ENCODE data around the gene TNFRSF8. TPM values are rescaled to one million over a fixed set of nuclear protein-coding genes. Genes with fewer than 3 reads are reported as not detected.
A peak's percentile ranks its signal among the peaks of the same experiment; 100 is the strongest.

The TNFRSF8 gene
- total RNA-seq, 2 experiments from 2014 or later: 1.5 to 1.8 TPM

DNA sequence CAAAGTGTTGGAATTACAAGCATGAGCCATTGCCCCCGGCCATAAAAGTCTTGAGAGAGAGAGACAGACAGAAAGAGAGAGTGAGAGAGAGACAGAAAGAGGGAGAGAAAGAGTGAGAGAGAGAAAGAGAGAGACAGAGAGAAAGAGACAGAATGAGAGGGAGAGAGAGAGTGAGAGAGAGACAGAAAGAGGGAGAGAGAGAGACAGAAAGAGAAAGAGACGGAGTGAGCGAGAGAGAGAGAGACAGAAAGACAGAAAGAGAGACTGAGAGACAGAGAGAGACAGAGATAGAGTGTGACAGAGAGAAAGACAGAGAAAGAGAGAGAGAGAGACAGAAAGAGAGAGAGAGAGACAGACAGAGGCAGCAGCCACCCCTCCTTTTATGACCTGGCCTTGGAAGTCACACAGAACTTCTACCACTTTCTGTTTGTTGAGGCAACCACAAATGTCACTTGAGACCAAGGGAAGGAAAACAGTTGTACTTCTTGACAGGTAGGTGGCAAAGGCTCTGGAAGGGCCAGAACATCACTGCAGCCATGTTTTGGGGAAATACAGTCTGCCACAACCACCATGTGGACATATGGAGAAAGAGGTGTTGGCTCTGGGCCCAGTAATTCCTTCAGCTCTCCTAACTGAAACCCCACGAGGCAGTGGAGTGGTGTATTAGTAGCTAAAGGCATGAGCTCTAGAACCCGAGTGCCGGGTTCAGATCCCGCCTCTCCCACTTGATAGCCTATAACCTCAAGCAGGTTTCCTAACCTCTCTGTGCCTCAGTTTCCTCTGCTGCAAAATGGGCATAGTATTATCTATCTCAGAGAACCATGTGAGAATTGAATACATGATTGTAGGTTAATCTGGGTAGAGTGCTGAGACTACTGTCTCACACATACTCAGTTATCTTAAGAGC, 50.6 kb downstream of the TNFRSF8 start:
- DNase-seq: peak; percentile 36
- H3K9me3 Mint-ChIP-seq: no peaks in the 10 kb centered on the region
- ChIA-PET CTCF (interaction anchor here (1.2 to 3.5 kb wide), 4 partner anchors 11 to 96 kb away, joined by 3 to 17 read pairs (median 10); no protein-coding TSS in a partner anchor), POLR2A (interaction anchor here (1.4 kb wide), 1 partner anchor 204 kb away, joined by 4 read pairs; no protein-coding TSS in a partner anchor)
- no peaks in the 10 kb centered on the region for H3K27me3 Mint-ChIP-seq
- no peak overlapping the region for H3K4me3 Mint-ChIP-seq
- H3K27ac Mint-ChIP-seq: peak overlapping the region; percentile 40
- TF ChIP-seq, protein P1, sequence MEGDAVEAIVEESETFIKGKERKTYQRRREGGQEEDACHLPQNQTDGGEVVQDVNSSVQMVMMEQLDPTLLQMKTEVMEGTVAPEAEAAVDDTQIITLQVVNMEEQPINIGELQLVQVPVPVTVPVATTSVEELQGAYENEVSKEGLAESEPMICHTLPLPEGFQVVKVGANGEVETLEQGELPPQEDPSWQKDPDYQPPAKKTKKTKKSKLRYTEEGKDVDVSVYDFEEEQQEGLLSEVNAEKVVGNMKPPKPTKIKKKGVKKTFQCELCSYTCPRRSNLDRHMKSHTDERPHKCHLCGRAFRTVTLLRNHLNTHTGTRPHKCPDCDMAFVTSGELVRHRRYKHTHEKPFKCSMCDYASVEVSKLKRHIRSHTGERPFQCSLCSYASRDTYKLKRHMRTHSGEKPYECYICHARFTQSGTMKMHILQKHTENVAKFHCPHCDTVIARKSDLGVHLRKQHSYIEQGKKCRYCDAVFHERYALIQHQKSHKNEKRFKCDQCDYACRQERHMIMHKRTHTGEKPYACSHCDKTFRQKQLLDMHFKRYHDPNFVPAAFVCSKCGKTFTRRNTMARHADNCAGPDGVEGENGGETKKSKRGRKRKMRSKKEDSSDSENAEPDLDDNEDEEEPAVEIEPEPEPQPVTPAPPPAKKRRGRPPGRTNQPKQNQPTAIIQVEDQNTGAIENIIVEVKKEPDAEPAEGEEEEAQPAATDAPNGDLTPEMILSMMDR (IDR thresholded peaks at IDR 0.05): no peak
- ATAC-seq: peak; percentile 79
- H3K36me3 Mint-ChIP-seq (ENCODE audit: low read depth): no peaks in the 10 kb centered on the region
- intact Hi-C loops (cut with micrococcal nuclease): no loop called here
- peaks cover 9% of the 10 kb centered on the region for H3K4me1 Mint-ChIP-seq (ENCODE audit: low read depth)

DNA sequence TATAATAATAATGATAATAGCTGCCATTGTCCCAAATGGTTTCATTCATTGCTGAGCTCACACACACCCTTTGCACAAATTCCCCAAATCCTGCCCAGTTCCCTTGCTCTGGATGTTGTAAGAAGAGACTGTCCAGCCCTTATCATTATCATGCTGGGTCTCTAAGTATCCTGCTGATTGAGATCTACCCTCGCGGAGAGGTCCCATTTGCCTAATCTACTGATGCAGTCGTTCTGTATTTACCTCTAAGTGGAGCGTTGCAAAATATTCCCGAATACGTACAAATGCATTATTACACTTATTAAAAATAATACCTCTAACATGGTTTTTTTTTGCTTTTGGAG, 51.2 kb downstream of the TNFRSF8 start:
- ATAC-seq (no peak), DNase-seq (no peak)
- ChIA-PET CTCF (interaction anchor here (1.1 to 3.5 kb wide), 3 partner anchors 8 to 96 kb away, joined by 3 to 17 read pairs (median 4); no protein-coding TSS in a partner anchor), POLR2A (interaction anchor here (1.4 kb wide), 1 partner anchor 205 kb away, joined by 4 read pairs; no protein-coding TSS in a partner anchor)
- Mint-ChIP-seq H3K27me3 (no peaks in the 10 kb centered on the region), H3K36me3 (ENCODE audit: low read depth) (no peaks in the 10 kb centered on the region), H3K9me3 (no peaks in the 10 kb centered on the region), H3K4me1 (ENCODE audit: low read depth) (peaks cover 9% of the 10 kb centered on the region), H3K4me3 (no peak overlapping the region), H3K27ac (no peak overlapping the region)
- TF ChIP-seq, protein P1 (IDR thresholded peaks at IDR 0.05): no peak
- intact Hi-C loops (cut with micrococcal nuclease): no loop called here

DNA sequence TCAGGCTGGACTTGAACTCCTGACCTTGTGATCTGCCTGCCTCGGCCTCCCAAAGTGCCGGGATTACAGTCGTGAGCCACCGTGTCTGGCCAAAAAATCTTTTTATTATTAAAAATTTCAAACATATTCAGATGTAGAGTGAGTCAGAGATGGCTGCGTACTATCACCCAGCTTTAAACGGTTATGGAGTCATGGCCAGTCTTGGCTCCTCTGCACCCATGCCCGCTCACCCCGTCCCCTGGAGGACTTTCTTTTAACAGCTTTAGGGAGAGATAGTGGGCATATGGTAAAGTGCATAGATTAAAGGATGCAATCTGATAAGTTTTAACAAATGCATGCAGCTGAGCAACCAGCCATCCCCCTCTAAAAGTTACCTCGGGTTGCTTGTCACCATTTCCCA, 51.8 kb downstream of the TNFRSF8 start:
- H3K9me3 Mint-ChIP-seq: no peaks in the 10 kb centered on the region
- no peaks in the 10 kb centered on the region for H3K27me3 Mint-ChIP-seq
- H3K4me1 Mint-ChIP-seq (ENCODE audit: low read depth): peaks cover 9% of the 10 kb centered on the region
- ChIA-PET POLR2A (interaction anchor here (1.4 kb wide), 1 partner anchor 205 kb away, joined by 4 read pairs; no protein-coding TSS in a partner anchor), CTCF (interaction anchor here (0.7 to 3.5 kb wide), 5 partner anchors 8 to 120 kb away, joined by 3 to 17 read pairs (median 3); no protein-coding TSS in a partner anchor)
- intact Hi-C loops (cut with micrococcal nuclease): no loop called here
- TF ChIP-seq, protein P1 (IDR thresholded peaks at IDR 0.05): no peak
- ATAC-seq (no peak), DNase-seq (no peak)
- no peak overlapping the region for H3K27ac Mint-ChIP-seq
- no peak overlapping the region for H3K4me3 Mint-ChIP-seq
- H3K36me3 Mint-ChIP-seq (ENCODE audit: low read depth): no peaks in the 10 kb centered on the region

DNA sequence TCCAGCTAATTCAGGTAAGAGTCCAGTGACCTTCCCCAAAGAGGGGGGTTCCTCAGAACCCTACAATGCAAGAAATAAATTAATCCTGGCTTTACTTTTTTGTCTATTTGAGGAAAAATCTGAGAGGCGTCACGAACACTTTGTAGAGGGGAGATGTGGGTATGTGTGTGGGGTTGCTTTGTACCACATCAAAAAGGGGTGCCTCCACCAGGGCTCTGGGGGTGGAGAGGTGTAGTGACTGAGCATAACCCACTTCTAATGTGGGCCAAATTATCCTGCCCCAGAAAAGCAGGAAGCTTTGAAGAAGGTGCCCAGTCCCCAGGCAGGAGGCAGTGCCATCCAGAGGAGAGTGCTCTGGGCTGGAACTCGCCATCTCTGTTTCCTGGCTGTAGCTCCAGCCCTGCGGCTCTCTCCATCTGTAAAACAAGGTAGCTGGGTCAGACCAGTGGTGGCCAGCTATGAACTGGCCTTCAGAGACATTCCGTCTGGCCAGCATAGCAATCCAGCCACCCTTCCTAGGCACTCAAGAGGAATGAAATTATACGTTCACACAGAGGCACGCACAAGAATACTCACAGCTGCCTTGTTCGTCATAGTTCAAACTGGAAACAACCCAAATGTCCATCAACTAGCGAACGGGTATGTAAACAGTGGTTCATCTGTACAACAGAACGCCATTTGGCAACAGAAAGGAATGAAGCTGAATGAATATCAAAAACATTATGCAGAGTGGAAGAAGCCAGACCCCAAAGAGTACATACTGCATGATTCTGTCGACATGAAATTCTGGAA, 58.3 kb downstream of the TNFRSF8 start:
- Mint-ChIP-seq H3K4me1 (ENCODE audit: low read depth) (peaks cover 32% of the 10 kb centered on the region), H3K9me3 (no peaks in the 10 kb centered on the region), H3K36me3 (ENCODE audit: low read depth) (no peaks in the 10 kb centered on the region), H3K27me3 (peaks cover 8% of the 10 kb centered on the region), H3K27ac (no peak overlapping the region), H3K4me3 (no peak overlapping the region)
- CTCF ChIA-PET: interaction anchor here (0.5 to 11.7 kb wide), 17 partner anchors 11 to 537 kb away, joined by 3 to 395 read pairs (median 4); no protein-coding TSS in a partner anchor
- ATAC-seq (peak; percentile 25), DNase-seq (peak; percentile 27)
- intact Hi-C loops (cut with micrococcal nuclease): no loop called here
- TF ChIP-seq, protein P1 (IDR thresholded peaks at IDR 0.05): no peak
- POLR2A ChIA-PET: interaction anchor here (0.6 to 3.2 kb wide), 7 partner anchors 39 to 369 kb away, joined by 3 to 10 read pairs (median 4); no protein-coding TSS in a partner anchor
